Prostate gland (tissue), 2 donors: ENCODE results near the gene DNMT1.

Experiments used
- CTCF ChIP-seq, 4 experiments: fragments of 200-600 bp in 2 of 4; fragments of 450-650 bp in 2 of 4; sonication (generic) in 2 of 4; IDR thresholded peaks; 1 replicate in 3 of 4; 2 replicates in 1 of 4; pipeline ENCODE4 v1.5.1; 2016 to 2019; ENCODE audit warnings: antibody characterized with exemption in 4 of 4, mild to moderate bottlenecking in 2 of 4, moderate library complexity in 2 of 4
- POLR2A ChIP-seq: fragments of 450-650 bp; IDR thresholded peaks from one replicate; pipeline ENCODE4 v1.6.1; 2016; ENCODE audit warnings: antibody characterized with exemption, mild to moderate bottlenecking

GRCh38 chr19:10084803-10085202, 110.0 kb downstream of the DNMT1 start:
- no peak for TF ChIP-seq CTCF (IDR thresholded peaks at IDR 0.05)
- no peak for TF ChIP-seq POLR2A
